HK-2 (cell line): ENCODE data around the gene HS6ST3.
"Not testable (repeated sequence)": the region's sequence is repeated elsewhere in the genome, so short reads cannot be mapped to it uniquely, and the experiment has no call there.

Source experiments
- DNase-seq: peaks from one replicate; pipeline ENCODE4 v3.0.0-alpha.2; 2018; ENCODE audit not compliant: unreplicated experiment

HS6ST3 gene

GRCh38 chr13:96089749-96090239, at the start of gene HS6ST3:
Gene HS6ST3, plus strand, starts transcription at chr13:96090107.
- peak; percentile 16 for DNase-seq

- DNase-seq = no peak
Observed at GRCh38 chr13:96041326-96042110, 48.4 kb upstream of the HS6ST3 start.

- DNase-seq = no peak
Observed at GRCh38 chr13:96044238-96044637, 45.7 kb upstream of the HS6ST3 start.

- DNase-seq = not testable (repeated sequence)
Observed at GRCh38 chr13:96046449-96047126, 43.3 kb upstream of the HS6ST3 start.

- DNase-seq = not testable (repeated sequence)
Observed at GRCh38 chr13:96050955-96051354, 39.0 kb upstream of the HS6ST3 start.

- DNase-seq = not testable (repeated sequence)
Observed at GRCh38 chr13:96051491-96051890, 38.4 kb upstream of the HS6ST3 start.

GRCh38 chr13:96051946-96052345, 38.0 kb upstream of the HS6ST3 start:
- not testable (repeated sequence) for DNase-seq

GRCh38 chr13:96052656-96053002, 37.3 kb upstream of the HS6ST3 start:
- DNase-seq = peak; percentile 21

- DNase-seq = peak; percentile 92
Observed at GRCh38 chr13:96053003-96053703, 36.8 kb upstream of the HS6ST3 start, which contains the start of gene UGGT2. Gene UGGT2, minus strand, starts transcription at chr13:96053401. Its CDS starts 89 bp downstream, at chr13:96053312.

- no peak for DNase-seq
Observed at GRCh38 chr13:96065849-96066248, 24.1 kb upstream of the HS6ST3 start.

- DNase-seq = no peak
Observed at GRCh38 chr13:96068729-96069128, 21.2 kb upstream of the HS6ST3 start.

GRCh38 chr13:96071504-96071903, 18.4 kb upstream of the HS6ST3 start:
- no peak for DNase-seq

GRCh38 chr13:96072392-96072791, 17.5 kb upstream of the HS6ST3 start:
- DNase-seq = no peak

- no peak for DNase-seq
Observed at GRCh38 chr13:96075953-96076543, 13.9 kb upstream of the HS6ST3 start.

GRCh38 chr13:96080676-96081075, 9.2 kb upstream of the HS6ST3 start:
- no peak for DNase-seq

GRCh38 chr13:96081888-96082287, 8.0 kb upstream of the HS6ST3 start:
- no peak for DNase-seq

- DNase-seq = no peak
Observed at GRCh38 chr13:96082640-96083039, 7.3 kb upstream of the HS6ST3 start.

- no peak for DNase-seq
Observed at GRCh38 chr13:96086736-96087135, 3.2 kb upstream of the HS6ST3 start.

- DNase-seq = no peak
Observed at GRCh38 chr13:96089139-96089538, 768 bp upstream of the HS6ST3 start.

- peak; percentile 11 for DNase-seq
Observed at GRCh38 chr13:96090240-96091101, 564 bp downstream of the HS6ST3 start.
